ENCODE results near the gene HOXD4. TPM values are rescaled to one million over a fixed set of nuclear protein-coding genes. Genes with fewer than 3 reads are reported as not detected.

Gene HOXD4
- total RNA-seq, 1 experiment from 2014 or later, result 1.4 TPM

GRCh38 chr2:176188774-176189680, 37.7 kb downstream of the HOXD4 start:
- H3K36me3 ChIP-seq (ENCODE audit: control insufficient read depth, insufficient read depth, low read length), result no peaks in the 10 kb centered on the region
- no peak overlapping the region for H3K27ac ChIP-seq (ENCODE audit: low read length)
- ChIA-PET CTCF (no interaction called here), POLR2A (no interaction called here)
- in situ Hi-C loops (cut with HindIII; ENCODE audit: low pct_unique_long_range_greater_than_20kb, low sequenced_read_pairs), result no loop called here
- intact Hi-C loops (cut with micrococcal nuclease; ENCODE audit: unreplicated experiment), result no loop called here
- BruUV-seq (replicated peaks), result no TSS peak
- no peaks in the 10 kb centered on the region for H3K4me1 ChIP-seq (ENCODE audit: control insufficient read depth, insufficient read depth, low read length)
- peaks cover 9% of the 10 kb centered on the region; the same call in 1 of the 2 replicates for H3K27me3 ChIP-seq (ENCODE audit: control insufficient read depth, insufficient read depth, low read length)
- TF ChIP-seq TCF7L2 (IDR thresholded peaks at IDR 0.05; ENCODE audit: low read depth, low read length) (no peak), REST (IDR thresholded peaks at IDR 0.05; ENCODE audit: insufficient read depth in 1 of 2, low read depth in 2 of 2, low read length in 1 of 2) (no peak), POLR2AphosphoS5 (IDR thresholded peaks at IDR 0.05; ENCODE audit: low read depth, low read length) (no peak), CTCF (IDR thresholded peaks at IDR 0.05) (no peak), SIN3A (IDR thresholded peaks at IDR 0.05; ENCODE audit: borderline replicate concordance, insufficient read depth, low read depth, low read length) (no peak)
- H3K4me3 ChIP-seq (ENCODE audit: low read depth in 2 of 2, low read length in 2 of 2), result peak overlapping the region; percentile 67 to 84
- no peaks in the 10 kb centered on the region for H3K9me3 ChIP-seq (ENCODE audit: control insufficient read depth, insufficient read depth, low read depth, low read length)
- DNase-seq (ENCODE audit: low read depth, low spot score) (no peak), ATAC-seq (no peak)

- Histone ChIP-seq H3K9me3 (ENCODE audit: control insufficient read depth, insufficient read depth, low read depth, low read length) (no peaks in the 10 kb centered on the region), H3K4me3 (ENCODE audit: low read depth in 2 of 2, low read length in 2 of 2) (no peak overlapping the region), H3K4me1 (ENCODE audit: control insufficient read depth, insufficient read depth, low read length) (no peaks in the 10 kb centered on the region), H3K36me3 (ENCODE audit: control insufficient read depth, insufficient read depth, low read length) (no peaks in the 10 kb centered on the region), H3K27me3 (ENCODE audit: control insufficient read depth, insufficient read depth, low read length) (peaks cover 9% of the 10 kb centered on the region; the same call in 1 of the 2 replicates), H3K27ac (ENCODE audit: low read length) (no peak overlapping the region)
- ChIA-PET POLR2A (no interaction called here), CTCF (no interaction called here)
- ATAC-seq (no peak), DNase-seq (ENCODE audit: low read depth, low spot score) (no peak)
- intact Hi-C loops (cut with micrococcal nuclease; ENCODE audit: unreplicated experiment) (no loop called here), in situ Hi-C loops (cut with HindIII; ENCODE audit: low pct_unique_long_range_greater_than_20kb, low sequenced_read_pairs) (no loop called here)
- no TSS peak for BruUV-seq (replicated peaks)
- TF ChIP-seq POLR2AphosphoS5 (IDR thresholded peaks at IDR 0.05; ENCODE audit: low read depth, low read length) (no peak), REST (IDR thresholded peaks at IDR 0.05; ENCODE audit: insufficient read depth in 1 of 2, low read depth in 2 of 2, low read length in 1 of 2) (no peak), SIN3A (IDR thresholded peaks at IDR 0.05; ENCODE audit: borderline replicate concordance, insufficient read depth, low read depth, low read length) (no peak), TCF7L2 (IDR thresholded peaks at IDR 0.05; ENCODE audit: low read depth, low read length) (no peak)
Measured at GRCh38 chr2:176189681-176190641, 38.6 kb downstream of the HOXD4 start.
